Calu3 (cell line): Measurements from ENCODE around the gene CIB4. TPM values are rescaled to one million over a fixed set of nuclear protein-coding genes. Genes with fewer than 3 reads are reported as not detected.

Experiments
- BruUV-seq: library from RNA; stranded (reverse); fragments of 400-500 nt; replicated peaks from 2 replicates; lab custom pipeline; 2021; lab: Mats Ljungman, UMichigan
- CTCF ChIA-PET: fragments of 300-600 bp; sonication (Branson Sonifier 250); formaldehyde crosslinking; loops from one replicate; lab custom pipeline; 2022; ENCODE audit warnings: antibody characterized with exemption; lab: Charles Lee
- DNase-seq: peaks from one replicate; pipeline ENCODE4 v3.0.0; 2022
- H3K27ac Mint-ChIP-seq: one replicate; pipeline ENCODE4 v1.8.0; 2022; ENCODE audit warnings: mixed read lengths; ENCODE audit not compliant: unreplicated experiment
- H3K27me3 Mint-ChIP-seq: one replicate; pipeline ENCODE4 v1.8.0; 2022; ENCODE audit warnings: mixed read lengths; ENCODE audit not compliant: unreplicated experiment
- H3K36me3 Mint-ChIP-seq: one replicate; pipeline ENCODE4 v1.8.0; 2022; ENCODE audit warnings: mild to moderate bottlenecking, moderate library complexity, mixed read lengths; ENCODE audit not compliant: insufficient read depth, unreplicated experiment
- H3K4me1 Mint-ChIP-seq: one replicate; pipeline ENCODE4 v1.8.0; 2022; ENCODE audit warnings: mild to moderate bottlenecking, low read depth, mixed read lengths; ENCODE audit not compliant: unreplicated experiment
- H3K4me3 Mint-ChIP-seq: one replicate; pipeline ENCODE4 v1.8.0; 2022; ENCODE audit warnings: mild to moderate bottlenecking, low read depth, moderate library complexity, mixed read lengths; ENCODE audit not compliant: unreplicated experiment
- H3K9me3 Mint-ChIP-seq: one replicate; pipeline ENCODE4 v1.8.0; 2022; ENCODE audit warnings: low read depth, mixed read lengths; ENCODE audit not compliant: unreplicated experiment
- CTCF ChIP-seq: fragments of 200-600 bp; IDR thresholded peaks from one replicate; pipeline ENCODE4 v1.8.0; 2022; ENCODE audit warnings: antibody characterized with exemption; ENCODE audit not compliant: unreplicated experiment
- intact Hi-C: fragments of 100-400 bp; cut with micrococcal nuclease; formaldehyde crosslinking; loops from one replicate; pipeline ENCODE4 v1.10.0; 2022; ENCODE audit not compliant: unreplicated experiment
- total RNA-seq: library from RNA; stranded (reverse); gene quantifications from 2 replicates; pipeline ENCODE4 v1.2.3, GENCODE V29; 2022

The CIB4 gene
- total RNA-seq, 1 experiment from 2014 or later = not detected

- Mint-ChIP-seq H3K27me3 (peaks cover 57% of the 10 kb centered on the region), H3K4me3 (no peak overlapping the region), H3K4me1 (no peaks in the 10 kb centered on the region), H3K9me3 (no peaks in the 10 kb centered on the region), H3K36me3 (no peaks in the 10 kb centered on the region), H3K27ac (no peak overlapping the region)
- TF ChIP-seq CTCF = no peak
- no peak for DNase-seq
- intact Hi-C loops = no loop called here
- BruUV-seq = no TSS peak
- CTCF ChIA-PET = no interaction called here
These were observed 21.6 kb downstream of the CIB4 start for GRCh38 chr2:26619521-26619951.

- H3K36me3 Mint-ChIP-seq = no peaks in the 10 kb centered on the region
- TF ChIP-seq CTCF = no peak
- no peaks in the 10 kb centered on the region for H3K4me1 Mint-ChIP-seq
- H3K9me3 Mint-ChIP-seq = no peaks in the 10 kb centered on the region
- no TSS peak for BruUV-seq
- DNase-seq = no peak
- H3K27ac Mint-ChIP-seq = no peak overlapping the region
- CTCF ChIA-PET = no interaction called here
- peaks cover 57% of the 10 kb centered on the region for H3K27me3 Mint-ChIP-seq
- H3K4me3 Mint-ChIP-seq = no peak overlapping the region
- intact Hi-C loops = no loop called here
These were observed 22.1 kb downstream of the CIB4 start for GRCh38 chr2:26619096-26619495.

GRCh38 chr2:26618611-26619010 lies 22.6 kb downstream of the CIB4 start:
- Mint-ChIP-seq H3K27me3 (peaks cover 57% of the 10 kb centered on the region), H3K9me3 (no peaks in the 10 kb centered on the region), H3K4me1 (no peaks in the 10 kb centered on the region), H3K36me3 (no peaks in the 10 kb centered on the region), H3K4me3 (no peak overlapping the region), H3K27ac (no peak overlapping the region)
- intact Hi-C loops = no loop called here
- TF ChIP-seq CTCF = no peak
- no peak for DNase-seq
- BruUV-seq = no TSS peak
- CTCF ChIA-PET = no interaction called here

GRCh38 chr2:26617588-26618083 lies 23.5 kb downstream of the CIB4 start:
- no TSS peak for BruUV-seq
- no peak overlapping the region for H3K4me3 Mint-ChIP-seq
- no peak for TF ChIP-seq CTCF
- peaks cover 57% of the 10 kb centered on the region for H3K27me3 Mint-ChIP-seq
- no peaks in the 10 kb centered on the region for H3K36me3 Mint-ChIP-seq
- intact Hi-C loops = no loop called here
- no peak overlapping the region for H3K27ac Mint-ChIP-seq
- no peak for DNase-seq
- CTCF ChIA-PET = interaction anchor here (0.6 kb wide), 1 partner anchor 10 kb away, joined by 7 read pairs; no protein-coding TSS in a partner anchor
- H3K4me1 Mint-ChIP-seq = no peaks in the 10 kb centered on the region
- no peaks in the 10 kb centered on the region for H3K9me3 Mint-ChIP-seq
